GM10266 (cell line): ENCODE data around the gene ZDHHC11.
"Not testable (repeated sequence)": the region's sequence is repeated elsewhere in the genome, so short reads cannot be mapped to it uniquely, and the experiment has no call there.

Experiments used
- DNase-seq: peaks from one replicate; pipeline ENCODE4 v3.0.0; 2012; ENCODE audit errors: extremely low spot score
- TF ChIP-seq, protein P1 (sequence below): IDR thresholded peaks from 2 replicates; pipeline ENCODE4 v1.5.1; 2012; ENCODE audit warnings: mild to moderate bottlenecking, low read depth; ENCODE audit not compliant: control insufficient read depth, insufficient read depth; ENCODE audit errors: missing control alignments

Gene ZDHHC11

GRCh38 chr5:819078-819477 is 31.7 kb downstream of the ZDHHC11 start:
- TF ChIP-seq, protein P1, sequence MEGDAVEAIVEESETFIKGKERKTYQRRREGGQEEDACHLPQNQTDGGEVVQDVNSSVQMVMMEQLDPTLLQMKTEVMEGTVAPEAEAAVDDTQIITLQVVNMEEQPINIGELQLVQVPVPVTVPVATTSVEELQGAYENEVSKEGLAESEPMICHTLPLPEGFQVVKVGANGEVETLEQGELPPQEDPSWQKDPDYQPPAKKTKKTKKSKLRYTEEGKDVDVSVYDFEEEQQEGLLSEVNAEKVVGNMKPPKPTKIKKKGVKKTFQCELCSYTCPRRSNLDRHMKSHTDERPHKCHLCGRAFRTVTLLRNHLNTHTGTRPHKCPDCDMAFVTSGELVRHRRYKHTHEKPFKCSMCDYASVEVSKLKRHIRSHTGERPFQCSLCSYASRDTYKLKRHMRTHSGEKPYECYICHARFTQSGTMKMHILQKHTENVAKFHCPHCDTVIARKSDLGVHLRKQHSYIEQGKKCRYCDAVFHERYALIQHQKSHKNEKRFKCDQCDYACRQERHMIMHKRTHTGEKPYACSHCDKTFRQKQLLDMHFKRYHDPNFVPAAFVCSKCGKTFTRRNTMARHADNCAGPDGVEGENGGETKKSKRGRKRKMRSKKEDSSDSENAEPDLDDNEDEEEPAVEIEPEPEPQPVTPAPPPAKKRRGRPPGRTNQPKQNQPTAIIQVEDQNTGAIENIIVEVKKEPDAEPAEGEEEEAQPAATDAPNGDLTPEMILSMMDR = no peak
- DNase-seq = no peak

- no peak for DNase-seq
- TF ChIP-seq, protein P1 = no peak
Observed at GRCh38 chr5:816176-816575, 34.6 kb downstream of the ZDHHC11 start.

DNA sequence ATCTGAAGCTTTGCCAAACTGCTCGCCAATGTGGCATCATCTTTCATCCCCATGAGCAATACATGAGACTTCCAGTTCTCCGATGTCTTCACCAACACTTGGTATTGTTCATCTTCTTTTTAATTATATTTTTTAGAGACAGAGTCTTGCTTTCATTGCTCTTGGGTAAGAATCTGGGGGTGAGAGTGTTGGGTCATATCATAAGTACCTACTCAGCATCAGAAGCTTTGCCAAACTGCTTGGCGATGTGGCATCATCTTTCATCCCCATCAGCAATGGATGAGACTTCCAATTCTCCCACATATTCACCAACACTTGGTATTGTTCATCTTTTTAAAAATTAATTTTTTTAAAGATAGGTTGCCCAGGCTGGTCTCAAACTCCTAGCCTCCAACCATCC is 35.3 kb downstream of the ZDHHC11 start:
- no peak for DNase-seq
- TF ChIP-seq, protein P1 = no peak

GRCh38 chr5:813575-813974 is 37.2 kb downstream of the ZDHHC11 start:
- DNase-seq = not testable (repeated sequence)

GRCh38 chr5:811384-811783 is 39.4 kb downstream of the ZDHHC11 start:
- DNase-seq = not testable (repeated sequence)

- not testable (repeated sequence) for DNase-seq
Observed at GRCh38 chr5:807719-808514, 42.9 kb downstream of the ZDHHC11 start.

DNA sequence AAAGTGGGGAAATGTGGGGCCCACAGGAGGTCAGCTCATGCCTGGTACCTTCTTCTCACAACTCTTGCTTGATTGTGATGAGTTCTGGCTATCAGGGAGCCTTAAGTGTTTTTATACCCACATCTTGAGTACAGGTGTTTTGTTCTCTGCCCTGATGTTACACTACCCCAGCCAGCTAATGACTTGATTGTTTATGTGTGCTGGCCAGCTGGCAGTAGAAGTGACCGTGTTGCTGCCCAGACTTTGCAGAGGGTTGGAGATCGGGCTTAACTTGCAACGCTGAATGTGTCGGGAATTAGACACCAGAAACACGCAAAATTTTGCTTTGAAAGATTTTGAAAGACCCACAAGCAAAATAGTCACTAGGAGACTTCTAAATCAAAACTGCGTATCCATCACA is 49.3 kb downstream of the ZDHHC11 start:
- TF ChIP-seq, protein P1 = no peak
- DNase-seq = no peak

- not testable (repeated sequence) for DNase-seq
Observed at GRCh38 chr5:801055-801454, 49.7 kb downstream of the ZDHHC11 start.

DNA sequence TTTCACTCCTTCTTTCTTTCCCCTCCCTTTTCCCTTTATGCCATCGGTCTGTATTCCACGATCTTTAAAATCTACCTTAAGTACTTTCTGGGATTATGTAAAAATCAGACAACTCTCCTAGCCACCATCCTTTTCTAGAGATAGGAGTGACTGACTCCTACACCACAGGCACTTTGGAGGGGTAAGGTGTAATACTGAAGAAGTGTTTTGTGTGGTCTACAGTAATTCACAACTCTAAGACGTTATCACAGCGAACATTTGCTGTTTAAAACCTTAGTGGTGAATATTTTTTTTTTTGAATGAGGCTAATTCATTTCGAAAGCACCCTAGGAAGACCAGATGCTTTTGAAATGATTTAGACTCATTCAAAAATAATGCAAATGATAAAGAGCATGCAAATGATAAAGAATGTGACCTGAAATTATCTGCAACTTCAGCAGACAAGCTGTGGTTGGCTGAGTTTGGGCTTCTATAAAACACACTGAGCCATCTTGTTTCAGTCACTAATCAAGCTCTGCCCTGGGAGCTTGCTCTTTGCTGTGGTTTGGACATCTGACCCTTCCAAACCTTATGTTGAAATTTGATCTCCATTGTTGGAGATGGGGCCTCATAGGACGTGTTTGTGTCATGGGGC is 52.2 kb downstream of the ZDHHC11 start:
- not testable (repeated sequence) for DNase-seq

DNA sequence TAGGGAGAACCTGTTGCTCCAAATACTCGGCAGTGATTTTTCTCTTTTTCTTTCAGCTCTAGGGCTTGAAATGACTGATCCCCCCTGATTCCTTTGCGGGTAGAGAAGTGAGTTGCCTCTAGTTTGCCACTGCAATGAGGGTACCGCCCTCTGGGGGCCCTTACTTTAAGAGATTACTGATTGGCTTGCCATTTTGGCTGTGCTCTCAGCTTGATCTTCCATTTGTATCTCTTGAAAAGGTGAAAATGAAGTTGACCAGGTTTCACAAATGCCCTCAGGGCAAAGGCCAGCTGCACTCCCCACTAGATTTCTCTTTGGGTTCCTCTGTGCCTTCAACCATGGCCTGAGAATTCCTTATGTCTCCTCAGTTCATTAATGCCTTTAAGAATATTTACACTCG is 52.8 kb downstream of the ZDHHC11 start:
- DNase-seq = not testable (repeated sequence)

DNA sequence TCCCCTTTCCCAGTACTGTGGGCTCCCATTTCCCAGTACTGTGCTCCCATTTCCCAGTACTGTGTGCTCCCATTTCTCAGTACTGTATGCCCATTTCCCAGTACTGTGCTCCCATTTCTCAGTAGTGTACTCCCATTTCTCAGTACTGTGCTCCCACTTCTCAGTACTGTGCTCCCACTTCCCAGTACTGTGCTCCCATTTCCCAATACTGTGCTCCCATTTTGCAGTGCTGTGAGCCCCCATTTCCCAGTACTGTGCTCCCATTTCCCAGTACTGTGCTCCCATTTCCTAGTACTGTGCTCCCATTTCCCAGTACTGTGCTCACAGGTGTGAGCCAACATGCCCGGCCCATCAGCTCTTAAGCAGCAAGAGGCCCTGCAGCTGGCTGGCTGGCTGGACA is 54.9 kb downstream of the ZDHHC11 start:
- not testable (repeated sequence) for DNase-seq

- not testable (repeated sequence) for DNase-seq
Observed at GRCh38 chr5:794948-795347, 55.8 kb downstream of the ZDHHC11 start.

- not testable (repeated sequence) for DNase-seq
Observed at GRCh38 chr5:788703-789102, 62.1 kb downstream of the ZDHHC11 start.

- not testable (repeated sequence) for DNase-seq
Observed at GRCh38 chr5:787857-788233, 62.9 kb downstream of the ZDHHC11 start.

DNA sequence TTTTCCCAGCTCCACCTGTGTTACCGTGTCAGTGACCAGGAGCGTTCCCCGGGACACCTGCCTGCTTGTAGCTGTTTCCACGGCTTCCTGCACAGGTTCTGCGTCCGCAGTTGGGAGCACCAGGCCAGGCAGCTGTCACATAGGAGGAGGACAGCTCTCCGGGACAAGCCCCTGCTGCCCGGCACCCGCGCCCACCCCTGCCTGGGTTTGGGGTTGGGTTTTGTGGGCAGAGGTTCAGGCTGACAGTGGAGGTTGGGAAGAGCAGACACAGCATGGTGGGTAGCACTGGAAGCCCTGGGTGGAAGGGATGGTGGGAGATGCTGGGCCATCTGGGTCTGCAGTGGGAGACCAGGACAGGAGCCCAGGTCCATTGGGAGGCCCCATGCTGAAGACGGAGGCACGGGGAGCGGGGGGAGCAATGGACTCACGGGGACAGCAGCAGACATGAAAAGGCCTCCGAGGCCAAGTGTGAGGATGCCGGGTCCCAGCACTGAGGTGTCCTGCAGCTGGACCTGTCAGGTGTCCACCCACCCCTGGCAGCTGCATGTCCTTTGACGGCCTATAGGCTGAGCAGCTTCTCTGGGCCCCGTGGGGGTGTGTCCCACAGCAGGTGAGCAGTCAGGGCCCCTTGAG is 63.4 kb downstream of the ZDHHC11 start:
- DNase-seq = not testable (repeated sequence)
